Loucy (cell line): ENCODE measurements around the gene ZRANB1.

Experiments
- EZH2phosphoT487 ChIP-seq: fragments of 200-600 bp; IDR thresholded peaks from 2 replicates; pipeline ENCODE4 v1.6.1; 2018; ENCODE audit warnings: antibody characterized with exemption, mild to moderate bottlenecking, moderate library complexity, borderline replicate concordance
- TF ChIP-seq, protein P1 (sequence below): fragments of 200-600 bp; sonication (generic); conservative IDR thresholded peaks from 2 replicates; pipeline ENCODE4 v1.5.1; 2014; ENCODE audit warnings: mild to moderate bottlenecking, antibody characterized with exemption, low read length

- TF ChIP-seq, protein P1, sequence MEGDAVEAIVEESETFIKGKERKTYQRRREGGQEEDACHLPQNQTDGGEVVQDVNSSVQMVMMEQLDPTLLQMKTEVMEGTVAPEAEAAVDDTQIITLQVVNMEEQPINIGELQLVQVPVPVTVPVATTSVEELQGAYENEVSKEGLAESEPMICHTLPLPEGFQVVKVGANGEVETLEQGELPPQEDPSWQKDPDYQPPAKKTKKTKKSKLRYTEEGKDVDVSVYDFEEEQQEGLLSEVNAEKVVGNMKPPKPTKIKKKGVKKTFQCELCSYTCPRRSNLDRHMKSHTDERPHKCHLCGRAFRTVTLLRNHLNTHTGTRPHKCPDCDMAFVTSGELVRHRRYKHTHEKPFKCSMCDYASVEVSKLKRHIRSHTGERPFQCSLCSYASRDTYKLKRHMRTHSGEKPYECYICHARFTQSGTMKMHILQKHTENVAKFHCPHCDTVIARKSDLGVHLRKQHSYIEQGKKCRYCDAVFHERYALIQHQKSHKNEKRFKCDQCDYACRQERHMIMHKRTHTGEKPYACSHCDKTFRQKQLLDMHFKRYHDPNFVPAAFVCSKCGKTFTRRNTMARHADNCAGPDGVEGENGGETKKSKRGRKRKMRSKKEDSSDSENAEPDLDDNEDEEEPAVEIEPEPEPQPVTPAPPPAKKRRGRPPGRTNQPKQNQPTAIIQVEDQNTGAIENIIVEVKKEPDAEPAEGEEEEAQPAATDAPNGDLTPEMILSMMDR = no peak
- no peak for TF ChIP-seq EZH2phosphoT487
Observed at GRCh38 chr10:124990671-124991625, 49.0 kb downstream of the ZRANB1 start.
